ENCODE data around the gene TMEM217. TPM values are rescaled to one million over a fixed set of nuclear protein-coding genes. Genes with fewer than 3 reads are reported as not detected.

TMEM217 gene
- total and polyA plus RNA-seq, 12 donors: 1.5 to 26.7 (median 5.6) TPM; not detected in 1

GRCh38 chr6:37237789-37238188 lies 20.2 kb downstream of the TMEM217 start:
- H3K27ac ChIP-seq: no peak overlapping the region
- intact Hi-C loops (cut with DNase I): no loop called here
- TF ChIP-seq POLR2A (IDR thresholded peaks at IDR 0.05) (no peak), CTCF (IDR thresholded peaks at IDR 0.05) (no peak)
- peaks cover 9 to 21% of the 10 kb centered on the region in 2 donors for H3K4me1 ChIP-seq (replicated peaks in 1 of 2)
- H3K9me3 ChIP-seq (replicated peaks in 1 of 3): no peaks in the 10 kb centered on the region
- H3K36me3 ChIP-seq (replicated peaks in 1 of 2): no peaks in the 10 kb centered on the region
- no peak overlapping the region for H3K4me3 ChIP-seq
- no peaks in the 10 kb centered on the region for H3K27me3 ChIP-seq
- DNase-seq: no peak

- Histone ChIP-seq H3K9me3 (replicated peaks in 1 of 3) (no peaks in the 10 kb centered on the region), H3K36me3 (replicated peaks in 1 of 2) (no peaks in the 10 kb centered on the region), H3K27me3 (no peaks in the 10 kb centered on the region), H3K4me1 (replicated peaks in 1 of 2) (peaks cover 5 to 15% of the 10 kb centered on the region in 2 donors), H3K4me3 (no peak overlapping the region), H3K27ac (no peak overlapping the region)
- 65 to 73% (median 66%) methylated on average over 2 of the region's 2 CpGs for WGBS, 4 donors
- DNase-seq: no peak
- TF ChIP-seq CTCF (IDR thresholded peaks at IDR 0.05) (no peak), POLR2A (IDR thresholded peaks at IDR 0.05) (no peak)
- intact Hi-C loops (cut with DNase I): no loop called here
These were observed 21.0 kb downstream of the TMEM217 start for GRCh38 chr6:37236921-37237320.

GRCh38 chr6:37233541-37233940 lies 24.4 kb downstream of the TMEM217 start:
- TF ChIP-seq CTCF (IDR thresholded peaks at IDR 0.05) (no peak), POLR2A (IDR thresholded peaks at IDR 0.05) (no peak)
- Histone ChIP-seq H3K27ac (no peak overlapping the region), H3K4me3 (no peak overlapping the region), H3K9me3 (replicated peaks in 1 of 3) (no peaks in the 10 kb centered on the region), H3K36me3 (replicated peaks in 1 of 2) (no peaks in the 10 kb centered on the region), H3K27me3 (no peaks in the 10 kb centered on the region), H3K4me1 (replicated peaks in 1 of 2) (no peaks in the 10 kb centered on the region)
- 81 to 92% (median 87%) methylated on average over 7 of the region's 7 CpGs for WGBS, 4 donors
- intact Hi-C loops (cut with DNase I): no loop called here
- no peak for DNase-seq

- intact Hi-C loops (cut with DNase I): no loop called here
- DNase-seq: no peak
- Histone ChIP-seq H3K27ac (no peak overlapping the region), H3K4me1 (replicated peaks in 1 of 2) (no peaks in the 10 kb centered on the region), H3K4me3 (no peak overlapping the region), H3K27me3 (no peaks in the 10 kb centered on the region), H3K36me3 (replicated peaks in 1 of 2) (no peaks in the 10 kb centered on the region), H3K9me3 (replicated peaks in 1 of 3) (no peaks in the 10 kb centered on the region)
- WGBS, 4 donors: 75 to 82% (median 80%) methylated on average over 5 of the region's 5 CpGs
- no peak for TF ChIP-seq POLR2A (IDR thresholded peaks at IDR 0.05)
These were observed 25.4 kb downstream of the TMEM217 start for GRCh38 chr6:37232430-37233017.

- no peaks in the 10 kb centered on the region for H3K27me3 ChIP-seq
These were observed 27.8 kb downstream of the TMEM217 start for GRCh38 chr6:37230104-37230503.

More at GRCh38 chr6:37230104-37230503, 27.8 kb downstream of the TMEM217 start:
- Histone ChIP-seq H3K27ac (no peak overlapping the region), H3K4me1 (replicated peaks in 1 of 2) (no peaks in the 10 kb centered on the region), H3K9me3 (replicated peaks in 1 of 3) (no peaks in the 10 kb centered on the region), H3K36me3 (replicated peaks in 1 of 2) (no peaks in the 10 kb centered on the region), H3K4me3 (no peak overlapping the region)
- intact Hi-C loops (cut with DNase I): no loop called here
- WGBS, 4 donors: 90 to 93% (median 91%) methylated on average over 6 of the region's 6 CpGs
- TF ChIP-seq POLR2A (IDR thresholded peaks at IDR 0.05) (no peak), CTCF (IDR thresholded peaks at IDR 0.05) (no peak)
- DNase-seq: no peak
